Measurements from ENCODE around the gene ZMYND11.
A peak's percentile ranks its signal among the peaks of the same experiment; 100 is the strongest.
"Not testable (repeated sequence)": the region's sequence is repeated elsewhere in the genome, so short reads cannot be mapped to it uniquely, and the experiment has no call there.

The ZMYND11 gene

DNA sequence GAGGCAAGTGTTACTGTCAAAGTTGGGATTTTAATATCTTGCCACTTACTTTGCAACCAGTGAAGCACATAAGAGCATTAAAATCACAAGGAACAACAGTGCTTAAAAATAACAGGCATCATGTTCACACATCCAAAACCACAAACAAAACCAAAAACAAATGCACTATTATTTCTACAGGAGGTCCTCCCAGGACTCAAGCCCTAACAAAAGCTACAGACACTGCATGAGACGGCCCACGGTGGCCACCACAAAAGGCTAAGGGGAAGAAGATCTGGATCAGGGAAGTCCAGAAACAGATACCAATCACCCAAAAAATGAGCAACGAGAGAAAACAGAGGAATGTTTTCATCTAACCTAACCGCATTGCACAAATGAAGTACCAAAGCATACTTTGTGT lies 158.4 kb downstream of the ZMYND11 start:
- no peaks in the 10 kb centered on the region for H3K79me2 ChIP-seq (ENCODE audit: control insufficient read depth, insufficient read depth, low read length, unreplicated experiment)
- no peaks in the 10 kb centered on the region for H3K36me3 ChIP-seq (ENCODE audit: insufficient read depth, low read length)
- no peak overlapping the region for H2AFZ ChIP-seq (ENCODE audit: low read length, unreplicated experiment)
- peaks cover 9% of the 10 kb centered on the region for H3K4me1 ChIP-seq (ENCODE audit: control insufficient read depth, insufficient read depth, low read length, unreplicated experiment)
- H3K27ac ChIP-seq (ENCODE audit: low read depth, low read length) = no peak overlapping the region
- H3K27me3 ChIP-seq (ENCODE audit: insufficient read depth, low read length) = no peaks in the 10 kb centered on the region
- no peak overlapping the region for H3K4me3 ChIP-seq (ENCODE audit: low read depth, low read length)

DNA sequence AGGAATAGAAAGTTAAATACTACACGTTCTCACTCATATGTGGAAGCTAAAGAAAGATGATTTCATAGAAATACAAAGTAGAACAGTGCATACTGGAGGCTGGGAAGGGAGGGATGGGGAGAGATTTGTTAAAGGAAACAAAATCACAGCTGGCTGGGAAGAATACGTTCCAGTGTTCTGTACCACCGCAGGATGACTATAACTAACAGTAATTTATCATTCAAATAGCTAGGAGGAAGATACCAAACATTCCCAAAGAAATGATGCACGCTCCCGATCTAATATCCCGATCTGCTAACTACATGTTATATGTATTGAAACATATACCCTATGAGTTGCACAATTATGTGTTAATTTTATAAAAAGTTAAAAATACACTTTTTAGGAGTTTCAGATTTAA lies 162.3 kb downstream of the ZMYND11 start:
- Histone ChIP-seq H3K27ac (ENCODE audit: low read depth, low read length) (peak overlapping the region; percentile 82), H3K79me2 (ENCODE audit: control insufficient read depth, insufficient read depth, low read length, unreplicated experiment) (no peaks in the 10 kb centered on the region), H2AFZ (ENCODE audit: low read length, unreplicated experiment) (peak overlapping the region; percentile 50), H3K27me3 (ENCODE audit: insufficient read depth, low read length) (no peaks in the 10 kb centered on the region), H3K36me3 (ENCODE audit: insufficient read depth, low read length) (no peaks in the 10 kb centered on the region), H3K4me1 (ENCODE audit: control insufficient read depth, insufficient read depth, low read length, unreplicated experiment) (peaks cover 9% of the 10 kb centered on the region), H3K4me3 (ENCODE audit: low read depth, low read length) (peak overlapping the region; percentile 55)

GRCh38 chr10:298033-298432 lies 162.8 kb downstream of the ZMYND11 start:
- Histone ChIP-seq H3K27ac (ENCODE audit: low read depth, low read length) (peak overlapping the region; percentile 82), H3K36me3 (ENCODE audit: insufficient read depth, low read length) (no peaks in the 10 kb centered on the region)

GRCh38 chr10:299512-299911 lies 164.3 kb downstream of the ZMYND11 start:
- Histone ChIP-seq H3K27me3 (ENCODE audit: insufficient read depth, low read length) (no peaks in the 10 kb centered on the region), H3K36me3 (ENCODE audit: insufficient read depth, low read length) (no peaks in the 10 kb centered on the region), H3K4me1 (ENCODE audit: control insufficient read depth, insufficient read depth, low read length, unreplicated experiment) (peaks cover 9% of the 10 kb centered on the region), H3K79me2 (ENCODE audit: control insufficient read depth, insufficient read depth, low read length, unreplicated experiment) (no peaks in the 10 kb centered on the region), H2AFZ (ENCODE audit: low read length, unreplicated experiment) (no peak overlapping the region), H3K4me3 (ENCODE audit: low read depth, low read length) (no peak overlapping the region), H3K27ac (ENCODE audit: low read depth, low read length) (no peak overlapping the region)

More at GRCh38 chr10:298033-298432, 162.8 kb downstream of the ZMYND11 start:
- H2AFZ ChIP-seq (ENCODE audit: low read length, unreplicated experiment) = no peak overlapping the region
- H3K4me3 ChIP-seq (ENCODE audit: low read depth, low read length) = no peak overlapping the region
- H3K79me2 ChIP-seq (ENCODE audit: control insufficient read depth, insufficient read depth, low read length, unreplicated experiment) = no peaks in the 10 kb centered on the region
- peaks cover 9% of the 10 kb centered on the region for H3K4me1 ChIP-seq (ENCODE audit: control insufficient read depth, insufficient read depth, low read length, unreplicated experiment)
- no peaks in the 10 kb centered on the region for H3K27me3 ChIP-seq (ENCODE audit: insufficient read depth, low read length)

GRCh38 chr10:299969-300368 lies 164.7 kb downstream of the ZMYND11 start:
- no peak overlapping the region for H3K27ac ChIP-seq (ENCODE audit: low read depth, low read length)
- no peak overlapping the region for H3K4me3 ChIP-seq (ENCODE audit: low read depth, low read length)
- H3K36me3 ChIP-seq (ENCODE audit: insufficient read depth, low read length) = no peaks in the 10 kb centered on the region
- no peak overlapping the region for H2AFZ ChIP-seq (ENCODE audit: low read length, unreplicated experiment)
- H3K4me1 ChIP-seq (ENCODE audit: control insufficient read depth, insufficient read depth, low read length, unreplicated experiment) = peaks cover 9% of the 10 kb centered on the region
- no peaks in the 10 kb centered on the region for H3K27me3 ChIP-seq (ENCODE audit: insufficient read depth, low read length)
- no peaks in the 10 kb centered on the region for H3K79me2 ChIP-seq (ENCODE audit: control insufficient read depth, insufficient read depth, low read length, unreplicated experiment)

DNA sequence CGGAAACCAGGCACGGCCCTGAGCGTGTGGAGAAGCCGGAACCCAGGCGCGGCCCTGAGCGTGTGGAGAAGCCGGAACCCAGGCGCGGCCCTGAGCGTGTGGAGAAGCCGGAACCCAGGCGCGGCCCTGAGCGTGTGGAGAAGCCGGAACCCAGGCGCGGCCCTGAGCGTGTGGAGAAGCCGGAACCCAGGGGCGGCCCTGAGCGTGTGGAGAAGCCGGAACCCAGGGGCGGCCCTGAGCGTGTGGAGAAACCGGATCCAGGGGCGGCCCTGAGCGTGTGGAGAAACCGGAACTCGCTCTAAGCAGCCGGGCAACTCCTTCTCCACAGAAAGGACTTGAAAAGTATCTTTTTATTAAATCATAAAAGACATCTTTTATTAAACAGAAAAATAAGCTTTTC lies 165.3 kb downstream of the ZMYND11 start:
- not testable (repeated sequence) for H3K4me1 ChIP-seq (ENCODE audit: control insufficient read depth, insufficient read depth, low read length, unreplicated experiment); H3K27me3 ChIP-seq (ENCODE audit: insufficient read depth, low read length); H2AFZ ChIP-seq (ENCODE audit: low read length, unreplicated experiment); H3K27ac ChIP-seq (ENCODE audit: low read depth, low read length); H3K36me3 ChIP-seq (ENCODE audit: insufficient read depth, low read length); H3K79me2 ChIP-seq (ENCODE audit: control insufficient read depth, insufficient read depth, low read length, unreplicated experiment); H3K4me3 ChIP-seq (ENCODE audit: low read depth, low read length)

GRCh38 chr10:301536-301935 lies 166.3 kb downstream of the ZMYND11 start:
- H3K4me1 ChIP-seq (ENCODE audit: control insufficient read depth, insufficient read depth, low read length, unreplicated experiment) = peaks cover 9% of the 10 kb centered on the region
- H3K79me2 ChIP-seq (ENCODE audit: control insufficient read depth, insufficient read depth, low read length, unreplicated experiment) = no peaks in the 10 kb centered on the region
- no peak overlapping the region for H2AFZ ChIP-seq (ENCODE audit: low read length, unreplicated experiment)
- no peak overlapping the region for H3K27ac ChIP-seq (ENCODE audit: low read depth, low read length)
- no peaks in the 10 kb centered on the region for H3K36me3 ChIP-seq (ENCODE audit: insufficient read depth, low read length)
- no peaks in the 10 kb centered on the region for H3K27me3 ChIP-seq (ENCODE audit: insufficient read depth, low read length)
- no peak overlapping the region for H3K4me3 ChIP-seq (ENCODE audit: low read depth, low read length)

Data from ACC112 (cell line).